Measurements from ENCODE around the gene MLPH.

The MLPH gene

GRCh38 chr2:237571551-237571950, 84.5 kb downstream of the MLPH start:
- no peak for DNase-seq

- peak; percentile 40 for DNase-seq
Observed at GRCh38 chr2:237572021-237572741, 85.1 kb downstream of the MLPH start.

- no peak for DNase-seq
Observed at GRCh38 chr2:237572742-237573101, 85.7 kb downstream of the MLPH start.

DNA sequence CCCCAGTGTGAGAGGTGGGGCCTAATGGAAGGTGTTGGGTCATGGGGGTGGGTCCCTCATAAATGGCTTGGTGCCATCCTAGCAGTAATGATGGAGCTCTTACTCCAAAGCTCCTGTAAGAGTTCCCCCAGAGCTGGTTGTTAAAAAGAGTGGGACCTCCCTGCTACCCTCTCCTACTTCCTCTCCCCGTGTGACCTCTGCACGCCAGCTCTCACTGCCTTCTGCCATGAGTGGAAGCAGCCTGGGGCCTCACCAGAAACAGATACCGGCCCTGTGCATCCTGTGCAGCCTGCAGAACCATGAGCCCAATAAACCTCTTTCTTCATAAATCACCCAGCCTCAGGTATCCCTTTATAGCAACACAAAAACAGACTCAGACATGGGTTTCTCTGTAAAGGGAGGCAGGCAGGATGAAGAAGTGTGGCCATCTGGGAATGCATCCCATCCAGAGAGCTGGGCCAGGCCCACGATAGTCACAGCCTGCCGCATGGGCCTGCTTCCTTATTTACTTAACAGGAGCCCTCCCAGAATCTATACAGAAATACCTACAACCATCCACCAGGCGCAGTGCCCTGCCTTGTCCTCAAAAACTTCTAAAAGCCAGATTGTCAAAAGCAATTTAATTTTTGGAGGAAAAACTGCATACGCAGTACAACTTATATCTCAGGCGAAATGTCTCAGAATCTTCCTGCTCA, 86.8 kb downstream of the MLPH start:
- no peak for DNase-seq

DNA sequence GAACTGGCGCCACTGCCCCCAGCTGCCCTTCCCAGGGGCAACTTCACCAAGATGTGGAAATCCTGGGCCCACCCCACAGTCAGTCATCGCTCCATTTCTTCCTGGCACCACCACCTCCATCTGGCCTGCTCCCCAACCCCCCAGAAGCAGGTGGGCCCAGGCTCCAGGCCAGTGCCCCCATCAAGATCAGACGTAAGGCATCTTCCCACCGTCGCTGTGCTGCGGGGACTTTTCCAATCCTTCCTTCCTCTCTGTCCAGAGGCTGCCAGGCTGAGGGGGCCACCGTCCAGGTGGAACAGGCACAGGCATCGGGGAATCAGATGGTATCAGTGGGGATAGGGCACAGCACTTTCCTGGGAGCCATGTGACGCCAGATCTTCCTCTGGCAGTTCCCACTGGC, 87.4 kb downstream of the MLPH start:
- DNase-seq: no peak

- DNase-seq: no peak
Observed at GRCh38 chr2:237574894-237575868, 88.1 kb downstream of the MLPH start.

GRCh38 chr2:237575869-237576862, 89.1 kb downstream of the MLPH start:
- DNase-seq: no peak

DNA sequence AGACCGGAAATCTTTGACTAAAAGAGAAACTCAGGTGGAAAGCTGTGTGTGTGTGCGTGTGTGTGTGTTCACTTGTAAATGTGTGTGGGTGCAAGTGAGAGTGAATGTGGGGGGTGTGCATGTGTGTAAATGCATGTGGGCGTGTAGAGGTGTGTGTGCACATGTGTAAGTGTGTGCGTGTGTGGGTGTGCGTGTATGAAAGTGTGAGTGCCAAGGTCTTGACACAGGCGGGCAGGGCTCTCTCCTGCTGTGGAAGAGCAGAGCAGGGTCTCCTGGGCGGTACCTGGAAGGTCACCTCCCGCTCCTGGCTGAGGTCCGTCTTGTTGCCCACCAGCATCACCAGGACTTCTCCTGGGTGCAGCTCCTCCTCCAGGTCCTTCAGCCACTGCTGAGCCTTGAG, 89.9 kb downstream of the MLPH start:
- no peak for DNase-seq

DNA sequence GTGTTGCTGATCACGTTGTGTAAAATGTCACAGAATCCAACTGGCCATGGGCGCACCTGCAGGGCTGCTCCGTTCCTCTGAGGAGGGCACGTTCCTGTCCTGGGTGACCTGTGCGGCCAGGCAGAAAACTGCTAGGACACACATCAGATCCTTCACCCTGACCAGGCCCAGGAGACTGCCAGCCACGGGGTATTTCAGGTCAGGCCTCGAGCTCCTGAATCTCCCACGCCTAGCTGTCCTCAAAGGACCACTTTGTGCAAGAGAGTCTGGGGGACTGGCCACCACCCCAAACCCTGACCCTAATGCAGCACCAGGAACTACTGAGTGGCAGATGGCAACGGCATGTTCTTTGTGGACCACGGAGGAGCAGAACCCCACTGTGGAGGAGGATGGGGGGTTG, 90.4 kb downstream of the MLPH start:
- DNase-seq: no peak

GRCh38 chr2:237577956-237578870, 91.2 kb downstream of the MLPH start:
- no peak for DNase-seq

DNA sequence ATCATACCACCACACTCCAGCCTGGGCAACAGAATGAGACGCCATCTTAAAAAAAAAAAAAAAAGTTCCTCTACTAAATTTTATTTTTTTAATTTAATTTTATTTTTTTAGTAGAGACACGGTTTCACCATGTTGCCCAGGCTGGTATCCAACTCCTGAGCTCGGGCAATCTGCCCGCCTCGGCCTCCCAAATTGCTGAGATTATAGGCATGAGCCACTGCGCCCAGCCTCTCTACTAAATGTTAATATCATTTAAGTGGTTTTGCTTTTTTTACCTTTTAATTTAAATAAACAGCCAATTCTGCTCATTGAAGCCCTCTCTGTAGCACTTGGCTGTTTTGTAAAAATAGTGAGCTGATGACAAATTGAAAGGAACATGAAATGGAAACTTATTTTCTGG, 94.3 kb downstream of the MLPH start:
- DNase-seq: no peak

GRCh38 chr2:237581751-237582746, 95.0 kb downstream of the MLPH start:
- DNase-seq: no peak

GRCh38 chr2:237583385-237584295, 96.6 kb downstream of the MLPH start:
- DNase-seq: no peak

- no peak for DNase-seq
Observed at GRCh38 chr2:237585590-237586221, 98.7 kb downstream of the MLPH start.

GRCh38 chr2:237588044-237588696, 101.1 kb downstream of the MLPH start:
- DNase-seq: no peak

DNA sequence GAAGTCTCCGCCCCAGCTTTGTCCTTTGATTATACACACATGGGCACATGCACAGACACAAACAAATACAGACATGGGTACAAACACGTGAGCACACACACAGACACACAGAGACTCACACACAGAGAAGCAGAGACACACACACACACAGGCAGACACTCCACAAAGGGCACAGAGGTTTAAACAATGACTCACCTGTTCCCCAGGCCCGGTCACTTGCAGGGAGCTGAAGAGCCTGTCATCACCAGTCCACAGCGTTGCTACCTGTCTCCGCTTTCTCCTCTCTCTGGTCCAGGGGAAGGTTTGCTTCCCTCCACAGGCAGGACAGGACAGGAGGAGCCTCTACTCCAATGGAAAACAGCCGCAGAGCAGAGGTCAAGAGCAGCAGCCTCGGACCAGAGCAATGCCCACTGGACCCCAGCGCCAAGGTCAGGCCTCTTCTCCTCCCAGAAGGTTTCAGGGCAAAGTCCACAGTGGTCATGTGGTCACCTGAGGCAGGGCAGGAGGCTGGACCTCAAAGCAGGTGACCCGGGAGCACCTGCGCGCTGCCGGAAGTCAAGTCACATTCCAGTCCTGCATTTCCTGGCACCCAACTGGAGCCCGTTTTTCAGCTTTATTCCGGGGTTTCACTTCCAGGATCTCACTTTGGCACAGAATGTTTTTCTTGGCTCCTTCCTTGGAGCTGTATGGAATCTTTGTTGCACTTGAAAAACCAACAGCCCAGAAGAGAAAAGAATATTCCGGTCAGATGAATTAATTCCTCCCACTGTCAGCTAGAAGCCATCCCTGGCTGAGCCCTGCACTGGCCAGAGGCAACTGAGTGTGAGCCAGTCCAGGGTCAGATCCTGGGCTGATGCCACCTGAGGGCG, 103.5 kb downstream of the MLPH start, which contains the start of gene RAB17:
TSS of gene RAB17 (minus strand) at position 463 of the 869 bp plus-strand sequence. CDS start 4,580 bp downstream, outside the sequence.
- no peak for DNase-seq

Measured in activated gamma-delta T cell (primary cell).